ENCODE data around the gene DNAH10. TPM values are rescaled to one million over a fixed set of nuclear protein-coding genes. Genes with fewer than 3 reads are reported as not detected.

Gene DNAH10
- total RNA-seq, 2 donors from 2014 or later: 0.09 to 0.64 TPM

- no peaks in the 10 kb centered on the region for H3K4me1 ChIP-seq (ENCODE audit: control insufficient read depth, insufficient read depth, low read length)
- Mint-ChIP-seq H3K27ac (no peak overlapping the region), H3K4me1 (no peaks in the 10 kb centered on the region), H3K27me3 (ENCODE audit: insufficient read depth) (peaks cover 6% of the 10 kb centered on the region), H3K4me3 (no peak overlapping the region), H3K9me3 (no peaks in the 10 kb centered on the region), H3K36me3 (ENCODE audit: low read depth) (no peaks in the 10 kb centered on the region)
- H3K4me3 ChIP-seq (ENCODE audit: low read length): no peak overlapping the region
- no peaks in the 10 kb centered on the region for H3K9me3 ChIP-seq (ENCODE audit: control insufficient read depth, low read length)
- H3K9ac ChIP-seq (ENCODE audit: extremely low read depth, low read length, poor library complexity, severe bottlenecking): no peak overlapping the region
- no peaks in the 10 kb centered on the region for H3K36me3 ChIP-seq (ENCODE audit: control insufficient read depth, insufficient read depth, low read length)
- TF ChIP-seq CTCF (conservative IDR thresholded peaks at IDR 0.05): no peak
- DNase-seq: no peak
- no peaks in the 10 kb centered on the region for H3K27me3 ChIP-seq (ENCODE audit: control insufficient read depth, insufficient read depth, low read length, poor library complexity, severe bottlenecking)
- H3K27ac ChIP-seq (ENCODE audit: low read depth, low read length): no peak overlapping the region
- 94 to 96% methylated on average over 12 to 13 of the region's 13 CpGs for WGBS, 2 experiments (ENCODE audit: insufficient coverage in 1 of 2, insufficient read length in 1 of 2)
These were observed 37.1 kb downstream of the DNAH10 start for GRCh38 chr12:123799227-123799626.

DNA sequence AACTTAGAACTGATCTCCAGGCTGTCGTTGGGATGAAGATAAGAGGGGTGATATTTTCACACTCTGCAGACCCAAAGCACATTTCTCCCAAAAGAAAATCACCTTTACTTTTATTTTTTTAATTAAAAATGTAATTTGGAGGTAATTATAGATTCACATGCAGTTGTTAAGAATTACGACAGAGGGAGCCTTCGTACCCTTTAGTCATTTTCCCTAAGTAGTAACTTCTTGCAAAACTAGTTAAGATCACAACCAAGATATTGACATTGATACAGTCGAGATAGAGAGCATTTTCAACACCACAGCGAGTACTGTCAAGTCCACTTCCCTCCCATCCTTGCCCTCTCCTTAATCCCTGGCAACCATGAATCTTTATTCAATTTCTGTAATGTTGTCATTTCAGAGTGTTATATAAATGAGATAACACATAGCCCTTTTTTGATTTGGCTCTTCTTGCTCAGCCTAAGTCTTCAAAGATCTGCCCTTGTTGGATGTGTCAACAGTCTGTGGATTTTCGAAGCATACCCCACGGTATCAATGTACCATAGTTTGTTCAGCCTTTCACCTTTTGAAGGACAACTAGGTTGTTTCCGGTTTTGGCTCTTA is 39.6 kb downstream of the DNAH10 start:
- H3K36me3 Mint-ChIP-seq (ENCODE audit: low read depth): no peaks in the 10 kb centered on the region
- no peak for DNase-seq

GRCh38 chr12:123805173-123805572 is 43.1 kb downstream of the DNAH10 start:
- Histone ChIP-seq H3K36me3 (ENCODE audit: control insufficient read depth, insufficient read depth, low read length) (no peaks in the 10 kb centered on the region), H3K4me3 (ENCODE audit: low read length) (no peak overlapping the region), H3K4me1 (ENCODE audit: control insufficient read depth, insufficient read depth, low read length) (no peaks in the 10 kb centered on the region), H3K27me3 (ENCODE audit: control insufficient read depth, insufficient read depth, low read length, poor library complexity, severe bottlenecking) (no peaks in the 10 kb centered on the region), H3K9me3 (ENCODE audit: control insufficient read depth, low read length) (no peaks in the 10 kb centered on the region), H3K9ac (ENCODE audit: extremely low read depth, low read length, poor library complexity, severe bottlenecking) (no peak overlapping the region), H3K27ac (ENCODE audit: low read depth, low read length) (no peak overlapping the region)
- Mint-ChIP-seq H3K36me3 (ENCODE audit: low read depth) (no peaks in the 10 kb centered on the region), H3K4me1 (no peaks in the 10 kb centered on the region), H3K9me3 (no peaks in the 10 kb centered on the region), H3K27ac (no peak overlapping the region), H3K27me3 (ENCODE audit: insufficient read depth) (peaks cover 22% of the 10 kb centered on the region), H3K4me3 (no peak overlapping the region)
- TF ChIP-seq CTCF (conservative IDR thresholded peaks at IDR 0.05): no peak
- WGBS, 2 experiments (ENCODE audit: insufficient coverage in 1 of 2, insufficient read length in 1 of 2): 94 to 95% methylated on average over 5 to 8 of the region's 8 CpGs
- DNase-seq: no peak

More for the DNA sequence above, 39.6 kb downstream of the DNAH10 start:
- no peak overlapping the region for H3K9ac ChIP-seq (ENCODE audit: extremely low read depth, low read length, poor library complexity, severe bottlenecking)
- Mint-ChIP-seq H3K4me1 (no peaks in the 10 kb centered on the region), H3K9me3 (no peaks in the 10 kb centered on the region), H3K27ac (no peak overlapping the region), H3K27me3 (ENCODE audit: insufficient read depth) (peaks cover 6% of the 10 kb centered on the region), H3K4me3 (no peak overlapping the region)
- H3K27ac ChIP-seq (ENCODE audit: low read depth, low read length): no peak overlapping the region
- no peaks in the 10 kb centered on the region for H3K27me3 ChIP-seq (ENCODE audit: control insufficient read depth, insufficient read depth, low read length, poor library complexity, severe bottlenecking)
- H3K9me3 ChIP-seq (ENCODE audit: control insufficient read depth, low read length): no peaks in the 10 kb centered on the region
- no peak overlapping the region for H3K4me3 ChIP-seq (ENCODE audit: low read length)
- peak; percentile 65 for TF ChIP-seq CTCF (conservative IDR thresholded peaks at IDR 0.05)
- H3K4me1 ChIP-seq (ENCODE audit: control insufficient read depth, insufficient read depth, low read length): no peaks in the 10 kb centered on the region
- no peaks in the 10 kb centered on the region for H3K36me3 ChIP-seq (ENCODE audit: control insufficient read depth, insufficient read depth, low read length)
- WGBS, 2 experiments (ENCODE audit: insufficient coverage in 1 of 2, insufficient read length in 1 of 2): 79 to 83% methylated on average over 4 to 7 of the region's 8 CpGs
